ENCODE data around the gene ZNF716.

ZNF716 gene

GRCh38 chr7:57415326-57415725 lies 34.7 kb upstream of the ZNF716 start:
- Histone ChIP-seq H3K9me3 (replicated peaks in 1 of 2; ENCODE audit: control insufficient read depth in 2 of 2, insufficient read depth in 1 of 2, low read depth in 1 of 2, low read length in 2 of 2) (peaks cover 0 to 60% of the 10 kb centered on the region in 2 donors), H3K4me3 (ENCODE audit: low read length in 2 of 2) (no peak overlapping the region), H4K91ac (ENCODE audit: low read depth, low read length, poor library complexity) (no peak overlapping the region), H3K23ac (ENCODE audit: low read depth, low read length, poor library complexity) (no peak overlapping the region), H3K36me3 (replicated peaks in 1 of 2; ENCODE audit: control insufficient read depth in 2 of 2, insufficient read depth in 2 of 2, low read length in 2 of 2) (no peaks in the 10 kb centered on the region), H2BK12ac (ENCODE audit: low read length) (no peak overlapping the region), H3K27me3 (ENCODE audit: control insufficient read depth in 3 of 3, insufficient read depth in 3 of 3, low read depth in 1 of 3, low read length in 3 of 3) (no peaks in the 10 kb centered on the region), H2BK15ac (ENCODE audit: low read length) (no peak overlapping the region), H2BK5ac (ENCODE audit: low read length) (no peak overlapping the region), H3K18ac (ENCODE audit: low read length) (no peak overlapping the region), H3K4ac (ENCODE audit: low read length) (no peak overlapping the region), H3K27ac (replicated peaks; ENCODE audit: low read length) (no peak overlapping the region), H3K9ac (ENCODE audit: low read depth, low read length, poor library complexity) (no peak overlapping the region), H2AK5ac (ENCODE audit: low read depth, low read length) (no peak overlapping the region), H3K4me2 (ENCODE audit: insufficient read depth, low read length, poor library complexity, severe bottlenecking) (no peak overlapping the region), H3K14ac (ENCODE audit: low read length) (no peak overlapping the region), H3K4me1 (ENCODE audit: control insufficient read depth in 2 of 2, insufficient read depth in 1 of 2, low read depth in 1 of 2, low read length in 2 of 2) (no peaks in the 10 kb centered on the region), H3K79me1 (ENCODE audit: low read depth, low read length) (no peaks in the 10 kb centered on the region), H2AFZ (ENCODE audit: low read length) (no peak overlapping the region), H2BK120ac (ENCODE audit: low read depth, low read length) (no peak overlapping the region), H4K8ac (ENCODE audit: low read depth, low read length) (no peak overlapping the region)
- WGBS, 2 donors (ENCODE audit: extremely low coverage in 2 of 2, insufficient read length in 2 of 2, insufficient replicate concordance in 1 of 2), result no CpG with 5 or more reads among the region's 5 CpGs
- no peak for DNase-seq (ENCODE audit: low spot score)

GRCh38 chr7:57415730-57416129 lies 34.2 kb upstream of the ZNF716 start:
- Histone ChIP-seq H3K27ac (replicated peaks; ENCODE audit: low read length) (no peak overlapping the region), H3K23ac (ENCODE audit: low read depth, low read length, poor library complexity) (no peak overlapping the region), H2BK15ac (ENCODE audit: low read length) (no peak overlapping the region), H3K79me1 (ENCODE audit: low read depth, low read length) (no peaks in the 10 kb centered on the region), H2AK5ac (ENCODE audit: low read depth, low read length) (no peak overlapping the region), H3K18ac (ENCODE audit: low read length) (no peak overlapping the region), H3K14ac (ENCODE audit: low read length) (no peak overlapping the region), H3K4me3 (ENCODE audit: low read length in 2 of 2) (no peak overlapping the region), H2AFZ (ENCODE audit: low read length) (no peak overlapping the region), H3K4me2 (ENCODE audit: insufficient read depth, low read length, poor library complexity, severe bottlenecking) (no peak overlapping the region), H3K27me3 (ENCODE audit: control insufficient read depth in 3 of 3, insufficient read depth in 3 of 3, low read depth in 1 of 3, low read length in 3 of 3) (no peaks in the 10 kb centered on the region), H3K4me1 (ENCODE audit: control insufficient read depth in 2 of 2, insufficient read depth in 1 of 2, low read depth in 1 of 2, low read length in 2 of 2) (no peaks in the 10 kb centered on the region), H2BK12ac (ENCODE audit: low read length) (no peak overlapping the region), H4K91ac (ENCODE audit: low read depth, low read length, poor library complexity) (no peak overlapping the region), H4K8ac (ENCODE audit: low read depth, low read length) (no peak overlapping the region), H2BK120ac (ENCODE audit: low read depth, low read length) (no peak overlapping the region), H3K4ac (ENCODE audit: low read length) (no peak overlapping the region), H3K36me3 (replicated peaks in 1 of 2; ENCODE audit: control insufficient read depth in 2 of 2, insufficient read depth in 2 of 2, low read length in 2 of 2) (no peaks in the 10 kb centered on the region), H3K9me3 (replicated peaks in 1 of 2; ENCODE audit: control insufficient read depth in 2 of 2, insufficient read depth in 1 of 2, low read depth in 1 of 2, low read length in 2 of 2) (peaks cover 0 to 60% of the 10 kb centered on the region in 2 donors), H2BK5ac (ENCODE audit: low read length) (no peak overlapping the region), H3K9ac (ENCODE audit: low read depth, low read length, poor library complexity) (no peak overlapping the region)
- WGBS, 2 donors (ENCODE audit: extremely low coverage in 2 of 2, insufficient read length in 2 of 2, insufficient replicate concordance in 1 of 2), result no CpG with 5 or more reads among the region's 9 CpGs
- no peak for DNase-seq (ENCODE audit: low spot score)

DNA sequence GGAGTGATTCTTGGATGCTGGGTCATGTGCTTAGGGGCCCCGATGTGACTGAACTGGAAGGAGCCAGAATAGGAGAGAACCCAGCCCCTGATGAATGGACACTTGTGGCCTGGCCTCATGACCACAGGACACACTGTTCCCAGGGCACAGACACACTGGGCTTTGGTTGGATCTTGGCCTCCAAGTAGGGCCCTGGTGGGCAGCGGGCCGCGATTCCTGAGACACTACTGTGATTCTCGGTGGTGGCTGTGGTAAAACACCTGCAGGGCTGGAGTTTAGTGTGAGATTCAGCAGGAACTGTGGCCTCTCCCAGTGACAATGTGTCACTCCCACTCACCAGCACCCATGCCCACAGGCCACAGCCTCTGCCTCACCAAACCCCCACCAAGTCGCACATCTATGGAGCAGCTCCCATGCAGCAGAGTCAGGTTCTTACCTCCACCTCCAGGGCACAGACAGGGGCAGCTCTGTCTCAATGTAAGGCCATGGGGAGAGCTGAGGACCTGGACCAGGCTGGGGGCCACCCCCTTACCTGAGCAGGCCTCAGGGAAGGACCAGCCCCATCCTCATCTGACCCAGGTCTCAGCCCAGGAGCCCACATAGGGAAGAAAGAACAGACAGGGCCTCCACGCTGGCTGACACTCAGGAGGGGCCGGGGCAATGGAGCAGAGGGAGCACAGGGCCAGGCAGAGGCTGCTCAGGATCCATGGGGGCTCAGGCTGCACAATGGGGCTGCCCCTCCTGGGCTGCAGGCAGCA lies 33.2 kb upstream of the ZNF716 start:
- H3K14ac ChIP-seq (ENCODE audit: low read length), result no peak overlapping the region
- H3K9me3 ChIP-seq (replicated peaks in 1 of 2; ENCODE audit: control insufficient read depth in 2 of 2, insufficient read depth in 1 of 2, low read depth in 1 of 2, low read length in 2 of 2), result peaks cover 0 to 52% of the 10 kb centered on the region in 2 donors
- no peaks in the 10 kb centered on the region for H3K79me1 ChIP-seq (ENCODE audit: low read depth, low read length)
- no peak overlapping the region for H3K4me3 ChIP-seq (ENCODE audit: low read length in 2 of 2)
- H2BK12ac ChIP-seq (ENCODE audit: low read length), result no peak overlapping the region
- H3K18ac ChIP-seq (ENCODE audit: low read length), result no peak overlapping the region
- H3K9ac ChIP-seq (ENCODE audit: low read depth, low read length, poor library complexity), result no peak overlapping the region
- no peak overlapping the region for H4K8ac ChIP-seq (ENCODE audit: low read depth, low read length)
- H2BK15ac ChIP-seq (ENCODE audit: low read length), result no peak overlapping the region
- no peaks in the 10 kb centered on the region for H3K4me1 ChIP-seq (ENCODE audit: control insufficient read depth in 2 of 2, insufficient read depth in 1 of 2, low read depth in 1 of 2, low read length in 2 of 2)
- H4K91ac ChIP-seq (ENCODE audit: low read depth, low read length, poor library complexity), result no peak overlapping the region
- no peak overlapping the region for H2BK120ac ChIP-seq (ENCODE audit: low read depth, low read length)
- H3K36me3 ChIP-seq (replicated peaks in 1 of 2; ENCODE audit: control insufficient read depth in 2 of 2, insufficient read depth in 2 of 2, low read length in 2 of 2), result no peaks in the 10 kb centered on the region
- DNase-seq (ENCODE audit: low spot score), result no peak
- H3K27ac ChIP-seq (replicated peaks; ENCODE audit: low read length), result no peak overlapping the region
- no peak overlapping the region for H3K4ac ChIP-seq (ENCODE audit: low read length)
- no peak overlapping the region for H3K4me2 ChIP-seq (ENCODE audit: insufficient read depth, low read length, poor library complexity, severe bottlenecking)
- H3K23ac ChIP-seq (ENCODE audit: low read depth, low read length, poor library complexity), result no peak overlapping the region
- no CpG with 5 or more reads among the region's 8 CpGs for WGBS, 2 donors (ENCODE audit: extremely low coverage in 2 of 2, insufficient read length in 2 of 2, insufficient replicate concordance in 1 of 2)
- H2AK5ac ChIP-seq (ENCODE audit: low read depth, low read length), result no peak overlapping the region
- no peaks in the 10 kb centered on the region for H3K27me3 ChIP-seq (ENCODE audit: control insufficient read depth in 3 of 3, insufficient read depth in 3 of 3, low read depth in 1 of 3, low read length in 3 of 3)
- H2BK5ac ChIP-seq (ENCODE audit: low read length), result no peak overlapping the region
- H2AFZ ChIP-seq (ENCODE audit: low read length), result no peak overlapping the region

DNA sequence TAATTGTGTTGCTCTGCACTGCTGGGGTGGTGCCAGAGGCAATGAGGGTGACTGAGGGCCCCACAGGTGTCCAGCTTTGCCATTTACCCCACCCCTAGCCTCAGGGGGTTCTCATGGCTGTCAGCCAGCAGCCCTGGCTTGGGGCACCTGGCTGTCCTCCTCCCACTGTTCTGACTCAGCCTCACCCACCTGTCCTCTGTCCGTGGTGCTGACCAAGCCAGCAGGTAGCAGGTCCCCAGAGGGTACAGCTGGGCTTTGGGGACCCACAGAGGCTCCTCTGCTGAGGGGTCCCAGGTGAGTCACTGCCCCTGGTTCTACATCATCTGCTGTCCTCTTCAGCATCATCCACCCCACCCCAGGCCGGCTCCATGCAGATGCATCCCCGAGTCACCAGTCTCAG lies 32.2 kb upstream of the ZNF716 start:
- Histone ChIP-seq H3K27me3 (ENCODE audit: control insufficient read depth in 3 of 3, insufficient read depth in 3 of 3, low read depth in 1 of 3, low read length in 3 of 3) (no peaks in the 10 kb centered on the region), H3K79me1 (ENCODE audit: low read depth, low read length) (no peaks in the 10 kb centered on the region), H3K27ac (replicated peaks; ENCODE audit: low read length) (no peak overlapping the region), H4K91ac (ENCODE audit: low read depth, low read length, poor library complexity) (no peak overlapping the region), H3K36me3 (replicated peaks in 1 of 2; ENCODE audit: control insufficient read depth in 2 of 2, insufficient read depth in 2 of 2, low read length in 2 of 2) (no peaks in the 10 kb centered on the region), H3K9me3 (replicated peaks in 1 of 2; ENCODE audit: control insufficient read depth in 2 of 2, insufficient read depth in 1 of 2, low read depth in 1 of 2, low read length in 2 of 2) (peaks cover 0 to 46% of the 10 kb centered on the region in 2 donors), H3K4me3 (ENCODE audit: low read length in 2 of 2) (no peak overlapping the region), H3K23ac (ENCODE audit: low read depth, low read length, poor library complexity) (no peak overlapping the region), H2BK12ac (ENCODE audit: low read length) (no peak overlapping the region), H3K4me1 (ENCODE audit: control insufficient read depth in 2 of 2, insufficient read depth in 1 of 2, low read depth in 1 of 2, low read length in 2 of 2) (no peaks in the 10 kb centered on the region), H3K14ac (ENCODE audit: low read length) (no peak overlapping the region), H4K8ac (ENCODE audit: low read depth, low read length) (no peak overlapping the region), H2BK15ac (ENCODE audit: low read length) (no peak overlapping the region), H2AK5ac (ENCODE audit: low read depth, low read length) (no peak overlapping the region), H3K4me2 (ENCODE audit: insufficient read depth, low read length, poor library complexity, severe bottlenecking) (no peak overlapping the region), H2BK120ac (ENCODE audit: low read depth, low read length) (no peak overlapping the region), H3K9ac (ENCODE audit: low read depth, low read length, poor library complexity) (no peak overlapping the region), H2AFZ (ENCODE audit: low read length) (no peak overlapping the region), H2BK5ac (ENCODE audit: low read length) (no peak overlapping the region), H3K18ac (ENCODE audit: low read length) (no peak overlapping the region), H3K4ac (ENCODE audit: low read length) (no peak overlapping the region)
- no peak for DNase-seq (ENCODE audit: low spot score)
- no CpG with 5 or more reads among the region's 3 CpGs for WGBS, 2 donors (ENCODE audit: extremely low coverage in 2 of 2, insufficient read length in 2 of 2, insufficient replicate concordance in 1 of 2)
